Measurements from ENCODE around the gene MTUS2. TPM values are rescaled to one million over a fixed set of nuclear protein-coding genes. Genes with fewer than 3 reads are reported as not detected.

MTUS2 gene
- total and polyA plus RNA-seq, 2 donors (not counting 1 experiment from before 2014, with no cell fraction given) = 0.06 TPM; not detected in 1

DNA sequence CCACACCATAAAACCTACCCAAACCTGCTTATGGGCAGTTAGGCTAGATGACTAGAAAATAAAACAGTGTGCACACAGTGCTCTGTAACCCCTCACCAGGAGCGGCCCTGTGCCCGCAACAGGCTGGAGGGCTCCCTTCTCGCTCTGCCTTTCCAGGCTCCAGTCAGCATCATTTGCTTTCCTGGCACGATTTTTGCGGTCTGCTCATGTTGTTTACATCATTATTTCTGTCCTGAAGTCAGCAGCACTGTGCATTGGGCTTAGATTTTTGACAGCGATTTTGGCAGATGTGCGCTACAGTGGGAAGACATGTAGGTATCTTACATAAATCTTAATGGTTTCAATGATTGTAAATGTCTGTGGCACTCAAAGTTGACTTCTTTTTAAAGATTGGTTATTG is 344.0 kb downstream of the MTUS2 start:
- Histone ChIP-seq H3K4me3 (replicated peaks in 1 of 4; ENCODE audit: control extremely low read depth in 1 of 4, insufficient read depth in 1 of 4, low read depth in 3 of 4, low read length in 4 of 4) (no peak overlapping the region), H3K4me1 (ENCODE audit: control insufficient read depth, extremely low read depth, insufficient read depth, low read length) (no peaks in the 10 kb centered on the region), H3K9me3 (ENCODE audit: control insufficient read depth, insufficient read depth, low read depth, low read length) (no peaks in the 10 kb centered on the region), H2AFZ (ENCODE audit: low read length) (no peak overlapping the region), H4K20me1 (ENCODE audit: control insufficient read depth, extremely low read depth, insufficient read depth, low read length) (no peaks in the 10 kb centered on the region), H3K27me3 (ENCODE audit: control insufficient read depth, insufficient read depth, low read length) (no peaks in the 10 kb centered on the region), H3K79me2 (ENCODE audit: control insufficient read depth, insufficient read depth, low read length) (no peaks in the 10 kb centered on the region), H3K36me3 (ENCODE audit: control insufficient read depth, insufficient read depth, low read length) (no peaks in the 10 kb centered on the region), H3K4me2 (ENCODE audit: extremely low read depth, insufficient read depth, low read length) (no peak overlapping the region), H3K27ac (ENCODE audit: insufficient read depth, low read length) (no peak overlapping the region), H3K9ac (ENCODE audit: insufficient read depth, low read length) (no peak overlapping the region)
- peak in 1 of 2 donors; percentile 7 for DNase-seq (ENCODE audit: low read depth in 2 of 2)
- no peak for TF ChIP-seq CTCF (conservative IDR thresholded peaks at IDR 0.05 in 1 of 2, IDR thresholded peaks at IDR 0.05 in 1 of 2; ENCODE audit: low read depth in 1 of 2, low read length in 2 of 2)
- no peak for TF ChIP-seq EZH2 (IDR thresholded peaks at IDR 0.05; ENCODE audit: low read length, missing control alignments)

DNA sequence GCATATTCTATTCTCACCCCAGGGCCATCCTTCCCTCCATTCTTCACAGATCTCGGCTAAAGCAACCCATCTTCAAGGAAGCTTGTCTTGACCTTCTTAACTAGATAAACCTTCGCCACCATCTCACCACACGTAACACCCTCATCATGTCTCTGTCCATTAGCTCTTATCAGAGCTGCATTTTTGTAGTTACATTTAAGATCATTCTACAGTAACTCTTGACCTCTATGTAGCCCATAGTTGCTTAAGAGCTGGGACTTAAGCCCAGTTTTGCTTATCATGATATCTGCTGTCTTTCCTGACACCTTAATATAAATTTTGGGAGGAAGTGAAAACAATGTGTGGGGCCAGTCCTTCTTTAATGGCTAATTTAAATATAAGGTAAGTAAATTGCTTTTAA is 345.1 kb downstream of the MTUS2 start:
- Histone ChIP-seq H3K9me3 (ENCODE audit: control insufficient read depth, insufficient read depth, low read depth, low read length) (no peaks in the 10 kb centered on the region), H3K4me3 (replicated peaks in 1 of 4; ENCODE audit: control extremely low read depth in 1 of 4, insufficient read depth in 1 of 4, low read depth in 3 of 4, low read length in 4 of 4) (no peak overlapping the region), H3K9ac (ENCODE audit: insufficient read depth, low read length) (no peak overlapping the region), H3K36me3 (ENCODE audit: control insufficient read depth, insufficient read depth, low read length) (no peaks in the 10 kb centered on the region), H3K27ac (ENCODE audit: insufficient read depth, low read length) (no peak overlapping the region), H2AFZ (ENCODE audit: low read length) (no peak overlapping the region), H3K79me2 (ENCODE audit: control insufficient read depth, insufficient read depth, low read length) (no peaks in the 10 kb centered on the region), H4K20me1 (ENCODE audit: control insufficient read depth, extremely low read depth, insufficient read depth, low read length) (no peaks in the 10 kb centered on the region), H3K4me2 (ENCODE audit: extremely low read depth, insufficient read depth, low read length) (no peak overlapping the region), H3K4me1 (ENCODE audit: control insufficient read depth, extremely low read depth, insufficient read depth, low read length) (no peaks in the 10 kb centered on the region), H3K27me3 (ENCODE audit: control insufficient read depth, insufficient read depth, low read length) (no peaks in the 10 kb centered on the region)
- DNase-seq (ENCODE audit: low read depth in 2 of 2) = no peak
- no peak for TF ChIP-seq CTCF (conservative IDR thresholded peaks at IDR 0.05 in 1 of 2, IDR thresholded peaks at IDR 0.05 in 1 of 2; ENCODE audit: low read depth in 1 of 2, low read length in 2 of 2)
- no peak for TF ChIP-seq EZH2 (IDR thresholded peaks at IDR 0.05; ENCODE audit: low read length, missing control alignments)

- no peaks in the 10 kb centered on the region for H3K36me3 ChIP-seq (ENCODE audit: control insufficient read depth, insufficient read depth, low read length)
- peak in 1 of 2 donors; percentile 5 for DNase-seq (ENCODE audit: low read depth in 2 of 2)
Measured at GRCh38 chr13:29165840-29166239, 345.7 kb downstream of the MTUS2 start.

More at GRCh38 chr13:29165840-29166239, 345.7 kb downstream of the MTUS2 start:
- no peaks in the 10 kb centered on the region for H3K79me2 ChIP-seq (ENCODE audit: control insufficient read depth, insufficient read depth, low read length)
- H3K27ac ChIP-seq (ENCODE audit: insufficient read depth, low read length) = no peak overlapping the region
- H3K4me2 ChIP-seq (ENCODE audit: extremely low read depth, insufficient read depth, low read length) = no peak overlapping the region
- no peaks in the 10 kb centered on the region for H3K9me3 ChIP-seq (ENCODE audit: control insufficient read depth, insufficient read depth, low read depth, low read length)
- no peaks in the 10 kb centered on the region for H4K20me1 ChIP-seq (ENCODE audit: control insufficient read depth, extremely low read depth, insufficient read depth, low read length)
- TF ChIP-seq EZH2 (IDR thresholded peaks at IDR 0.05; ENCODE audit: low read length, missing control alignments) (no peak), CTCF (conservative IDR thresholded peaks at IDR 0.05 in 1 of 2, IDR thresholded peaks at IDR 0.05 in 1 of 2; ENCODE audit: low read depth in 1 of 2, low read length in 2 of 2) (no peak)
- H3K27me3 ChIP-seq (ENCODE audit: control insufficient read depth, insufficient read depth, low read length) = no peaks in the 10 kb centered on the region
- no peak overlapping the region for H2AFZ ChIP-seq (ENCODE audit: low read length)
- H3K4me1 ChIP-seq (ENCODE audit: control insufficient read depth, extremely low read depth, insufficient read depth, low read length) = no peaks in the 10 kb centered on the region
- H3K4me3 ChIP-seq (replicated peaks in 1 of 4; ENCODE audit: control extremely low read depth in 1 of 4, insufficient read depth in 1 of 4, low read depth in 3 of 4, low read length in 4 of 4) = no peak overlapping the region
- H3K9ac ChIP-seq (ENCODE audit: insufficient read depth, low read length) = no peak overlapping the region
